Endothelial cell of umbilical vein (primary cell): ENCODE data around the gene R3HDML. TPM values are rescaled to one million over a fixed set of nuclear protein-coding genes. Genes with fewer than 3 reads are reported as not detected.

Source experiments
- BruUV-seq: library from RNA; stranded (reverse); fragments of 400-500 nt; replicated peaks from 2 replicates; lab custom pipeline; 2021; lab: Mats Ljungman, UMichigan
- CTCF ChIA-PET: fragments of 300-600, 350-600 bp; sonication (Branson Sonifier 250); formaldehyde crosslinking; loops from one replicate; lab custom pipeline; 2021; ENCODE audit warnings: antibody characterized with exemption, inconsistent platforms; lab: Charles Lee
- POLR2A ChIA-PET: fragments of 300-600, 350-600 bp; sonication (Branson Sonifier 250); formaldehyde crosslinking; loops from one replicate; lab custom pipeline; 2021; ENCODE audit warnings: antibody characterized with exemption, inconsistent platforms; lab: Charles Lee
- DNase-seq: peaks from one replicate; pipeline ENCODE4 v3.0.0-alpha.2; 2011; ENCODE audit warnings: low read depth, low spot score
- FAIRE-seq: peaks from 2 replicates; lab custom pipeline; 2011; peaks lifted over from hg19 to GRCh38; lab: Jason Lieb, UNC
- H2AFZ ChIP-seq: 2 replicates; pipeline ENCODE4 v1.6.0; 2012; ENCODE audit warnings: low read depth, low read length, control low read depth, inconsistent platforms
- H3K27ac ChIP-seq: 2 replicates; pipeline ENCODE4 v1.5.1; 2011; ENCODE audit warnings: low read depth, mild to moderate bottlenecking, control low read depth, low read length, moderate library complexity; ENCODE audit not compliant: insufficient read depth
- H3K27me3 ChIP-seq, 2 experiments: 2 replicates each; pipeline versions ENCODE4 v1.6.0 to v1.6.1; 2011; ENCODE audit warnings: low read length in 2 of 2, mixed read lengths in 1 of 2; ENCODE audit not compliant: control insufficient read depth in 2 of 2, insufficient read depth in 2 of 2
- H3K36me3 ChIP-seq, 2 experiments: 2 replicates in 1 of 2; 3 replicates in 1 of 2; pipeline ENCODE4 v1.5.1; 2011; ENCODE audit warnings: low read length in 2 of 2, mild to moderate bottlenecking in 1 of 2, moderate library complexity in 1 of 2; ENCODE audit not compliant: control insufficient read depth in 2 of 2, insufficient read depth in 2 of 2; ENCODE audit errors: extremely low read depth in 1 of 2
- H3K4me1 ChIP-seq: 3 replicates; pipeline ENCODE4 v1.5.1; 2011; ENCODE audit warnings: mild to moderate bottlenecking, low read length; ENCODE audit not compliant: control insufficient read depth, insufficient read depth; ENCODE audit errors: extremely low read depth
- H3K4me2 ChIP-seq: 2 replicates; pipeline ENCODE4 v1.6.1; 2011; ENCODE audit warnings: low read length, control low read depth, mixed read lengths; ENCODE audit not compliant: insufficient read depth
- H3K4me3 ChIP-seq, 3 experiments: fragments of 200-600 bp in 1 of 3; sonication (generic), shearing (Covaris generic) in 1 of 3; replicated peaks in 1 of 3; 2 replicates each; pipeline ENCODE4 v1.5.1; 2011 to 2016; ENCODE audit warnings: control low read depth in 3 of 3, low read length in 3 of 3, mild to moderate bottlenecking in 2 of 3, inconsistent platforms in 1 of 3, low read depth in 1 of 3, moderate library complexity in 1 of 3; ENCODE audit not compliant: insufficient read depth in 1 of 3
- H3K79me2 ChIP-seq: 2 replicates; pipeline ENCODE4 v1.6.0; 2012; ENCODE audit warnings: low read length, inconsistent platforms; ENCODE audit not compliant: control insufficient read depth, insufficient read depth
- H3K9ac ChIP-seq: replicated peaks from 2 replicates; pipeline ENCODE3; 2011; ENCODE audit warnings: low read length, control low read depth; ENCODE audit not compliant: insufficient read depth; ENCODE audit errors: extremely low read depth
- H3K9me1 ChIP-seq: replicated peaks from 3 replicates; pipeline ENCODE4 v1.6.0; 2011; ENCODE audit warnings: mild to moderate bottlenecking, low read length; ENCODE audit not compliant: control insufficient read depth, insufficient read depth; ENCODE audit errors: extremely low read depth
- H3K9me3 ChIP-seq: replicated peaks from 2 replicates; pipeline ENCODE4 v1.5.1; 2012; ENCODE audit warnings: low read length, inconsistent platforms; ENCODE audit not compliant: control insufficient read depth, insufficient read depth
- H4K20me1 ChIP-seq: replicated peaks from 2 replicates; pipeline ENCODE3; 2011; ENCODE audit warnings: mild to moderate bottlenecking, low read length; ENCODE audit not compliant: control insufficient read depth, insufficient read depth; ENCODE audit errors: extremely low read depth
- EZH2 ChIP-seq: IDR thresholded peaks from 2 replicates; pipeline ENCODE4 v1.6.1; 2012; ENCODE audit warnings: borderline replicate concordance, low read depth, mild to moderate bottlenecking, moderate library complexity, low read length, inconsistent platforms; ENCODE audit not compliant: severe bottlenecking
- FOS ChIP-seq: IDR thresholded peaks from 2 replicates; pipeline ENCODE4 v1.6.1; 2011; ENCODE audit warnings: mild to moderate bottlenecking, low read length, moderate library complexity, borderline replicate concordance; ENCODE audit not compliant: insufficient read depth
- GATA2 ChIP-seq: IDR thresholded peaks from 2 replicates; pipeline ENCODE4 v1.7.0; 2011; ENCODE audit warnings: low read depth, mild to moderate bottlenecking, moderate library complexity, mixed read lengths, low read length; ENCODE audit not compliant: insufficient read length, insufficient read depth
- JUN ChIP-seq: IDR thresholded peaks from 2 replicates; pipeline ENCODE4 v1.6.1; 2011; ENCODE audit warnings: borderline replicate concordance, low read depth; ENCODE audit not compliant: insufficient read length, insufficient read depth
- MAX ChIP-seq: IDR thresholded peaks from 2 replicates; pipeline ENCODE4 v1.6.1; 2011; ENCODE audit not compliant: insufficient read depth, insufficient read length
- MYC ChIP-seq: IDR thresholded peaks from one replicate; pipeline ENCODE4 v1.6.1; 2011; ENCODE audit warnings: mild to moderate bottlenecking, low read depth, low read length
- POLR2A ChIP-seq: IDR thresholded peaks from 2 replicates; pipeline ENCODE4 v1.6.1; 2012; ENCODE audit warnings: low read depth, mild to moderate bottlenecking, control low read depth, low read length
- POLR2AphosphoS5 ChIP-seq: IDR thresholded peaks from 2 replicates; pipeline ENCODE4 v1.6.1; 2012; ENCODE audit warnings: low read depth, mild to moderate bottlenecking, control low read depth, low read length, moderate library complexity; ENCODE audit not compliant: insufficient read depth
- dilution Hi-C: fragments of 300-500 bp; cut with MboI; formaldehyde crosslinking; loops from one replicate; pipeline ENCODE4 v1.15.0; 2019; ENCODE audit warnings: low sequenced_read_pairs; ENCODE audit not compliant: extremely low pct_ligation_motif_present
- intact Hi-C: fragments of 100-400 bp; cut with micrococcal nuclease; formaldehyde crosslinking; loops from one replicate; pipeline ENCODE4 v1.10.0; 2022
- polyA plus RNA-seq, 4 experiments: library from polyadenylated mRNA; depleted of rRNA in 3 of 4; stranded (reverse) in 3 of 4; unstranded in 1 of 4; fragments of >200 nt; gene quantifications; 2 replicates each; pipeline versions ENCODE4 v1.2.1 to v1.2.3, GENCODE V29; 2011 to 2012; ENCODE audit warnings: missing spikeins in 1 of 4
- total RNA-seq: library from RNA; stranded (reverse); gene quantifications from 2 replicates; pipeline ENCODE4 v1.2.3, GENCODE V29; 2021
- TF ChIP-seq, protein P1 (sequence below), 2 donors: IDR thresholded peaks; 1 replicate in 1 of 2; 2 replicates in 1 of 2; pipeline ENCODE4 v1.5.1; 2011; ENCODE audit warnings: low read length in 2 of 2, mild to moderate bottlenecking in 2 of 2, moderate library complexity in 2 of 2, control low read depth in 1 of 2, inconsistent platforms in 1 of 2, low read depth in 1 of 2; ENCODE audit not compliant: insufficient read depth in 1 of 2; ENCODE audit errors: extremely low read depth in 1 of 2

Gene R3HDML
- total and polyA plus RNA-seq, 2 donors (not counting 3 experiments of a cell fraction or from before 2014, with no cell fraction given): not detected

GRCh38 chr20:44355498-44356352 is 18.9 kb downstream of the R3HDML start, which contains the start of gene HNF4A:
Gene HNF4A (plus strand): TSS chr20:44355699. CDS start chr20:44355805, 106 bp downstream.
- TF ChIP-seq FOS: no peak
- H3K9me3 ChIP-seq: no peaks in the 10 kb centered on the region
- no peaks in the 10 kb centered on the region for H3K36me3 ChIP-seq
- no peak within 1 kb of the TSS for H3K4me2 ChIP-seq
- dilution Hi-C loops (no loop called here), intact Hi-C loops (no loop called here)
- FAIRE-seq (no peak), DNase-seq (no peak)
- ChIA-PET POLR2A (no interaction called here), CTCF (no interaction called here)
- H2AFZ ChIP-seq: no peak within 1 kb of the TSS
- H3K9me1 ChIP-seq: no peaks in the 10 kb centered on the region
- no TSS peak for BruUV-seq
- H3K79me2 ChIP-seq: no peaks in the 10 kb centered on the region
- H3K27ac ChIP-seq: no peak within 1 kb of the TSS
- H3K27me3 ChIP-seq: no peaks in the 10 kb centered on the region
- H3K9ac ChIP-seq: no peak within 1 kb of the TSS
- no peaks in the 10 kb centered on the region for H4K20me1 ChIP-seq
- H3K4me1 ChIP-seq: no peaks in the 10 kb centered on the region
- H3K4me3 ChIP-seq: no peak within 1 kb of the TSS

GRCh38 chr20:44356353-44356723 is 19.5 kb downstream of the R3HDML start:
- dilution Hi-C loops: no loop called here
- CTCF ChIA-PET: no interaction called here
- no peak for FAIRE-seq

More at GRCh38 chr20:44356353-44356723, 19.5 kb downstream of the R3HDML start:
- DNase-seq: no peak
- TF ChIP-seq EZH2: no peak
- TF ChIP-seq GATA2: no peak
- no peak for TF ChIP-seq FOS
- no peak for TF ChIP-seq POLR2A
- TF ChIP-seq, protein P1, sequence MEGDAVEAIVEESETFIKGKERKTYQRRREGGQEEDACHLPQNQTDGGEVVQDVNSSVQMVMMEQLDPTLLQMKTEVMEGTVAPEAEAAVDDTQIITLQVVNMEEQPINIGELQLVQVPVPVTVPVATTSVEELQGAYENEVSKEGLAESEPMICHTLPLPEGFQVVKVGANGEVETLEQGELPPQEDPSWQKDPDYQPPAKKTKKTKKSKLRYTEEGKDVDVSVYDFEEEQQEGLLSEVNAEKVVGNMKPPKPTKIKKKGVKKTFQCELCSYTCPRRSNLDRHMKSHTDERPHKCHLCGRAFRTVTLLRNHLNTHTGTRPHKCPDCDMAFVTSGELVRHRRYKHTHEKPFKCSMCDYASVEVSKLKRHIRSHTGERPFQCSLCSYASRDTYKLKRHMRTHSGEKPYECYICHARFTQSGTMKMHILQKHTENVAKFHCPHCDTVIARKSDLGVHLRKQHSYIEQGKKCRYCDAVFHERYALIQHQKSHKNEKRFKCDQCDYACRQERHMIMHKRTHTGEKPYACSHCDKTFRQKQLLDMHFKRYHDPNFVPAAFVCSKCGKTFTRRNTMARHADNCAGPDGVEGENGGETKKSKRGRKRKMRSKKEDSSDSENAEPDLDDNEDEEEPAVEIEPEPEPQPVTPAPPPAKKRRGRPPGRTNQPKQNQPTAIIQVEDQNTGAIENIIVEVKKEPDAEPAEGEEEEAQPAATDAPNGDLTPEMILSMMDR (IDR thresholded peaks at IDR 0.05; ENCODE audit: extremely low read depth in 1 of 2, insufficient read depth in 1 of 2, low read depth in 1 of 2, low read length in 2 of 2): no peak
- TF ChIP-seq MYC: no peak
- TF ChIP-seq MAX: no peak
- TF ChIP-seq JUN: no peak
- no peak for TF ChIP-seq POLR2AphosphoS5
- H3K27ac ChIP-seq: no peak overlapping the region
- BruUV-seq: no TSS peak
- H3K9ac ChIP-seq: no peak overlapping the region
- H3K9me1 ChIP-seq: no peaks in the 10 kb centered on the region
- POLR2A ChIA-PET: no interaction called here
- H3K4me2 ChIP-seq: no peak overlapping the region
- H4K20me1 ChIP-seq: no peaks in the 10 kb centered on the region
- intact Hi-C loops: no loop called here
- no peaks in the 10 kb centered on the region for H3K9me3 ChIP-seq
- H2AFZ ChIP-seq: no peak overlapping the region
- no peaks in the 10 kb centered on the region for H3K36me3 ChIP-seq
- no peak overlapping the region for H3K4me3 ChIP-seq
- H3K4me1 ChIP-seq: no peaks in the 10 kb centered on the region
- no peaks in the 10 kb centered on the region for H3K79me2 ChIP-seq
- no peaks in the 10 kb centered on the region for H3K27me3 ChIP-seq
